ENCODE measurements around the gene SLC17A3.

SLC17A3 gene

GRCh38 chr6:25888626-25889025 is 14.6 kb upstream of the SLC17A3 start:
- no peak for DNase-seq

- no peak for DNase-seq
These were observed 12.0 kb upstream of the SLC17A3 start for GRCh38 chr6:25886066-25886465.

GRCh38 chr6:25883991-25884390 is 9.9 kb upstream of the SLC17A3 start:
- DNase-seq = peak in 1 of 2 experiments; percentile 6

- DNase-seq = no peak
These were observed 9.5 kb upstream of the SLC17A3 start for GRCh38 chr6:25883536-25883935.

- no peak for DNase-seq
These were observed 8.0 kb upstream of the SLC17A3 start for GRCh38 chr6:25882051-25882496.

GRCh38 chr6:25880601-25881000 is 6.6 kb upstream of the SLC17A3 start:
- DNase-seq = no peak

- DNase-seq = no peak
These were observed 4.8 kb upstream of the SLC17A3 start for GRCh38 chr6:25878721-25879322.

- no peak for DNase-seq
These were observed 2.0 kb upstream of the SLC17A3 start for GRCh38 chr6:25875926-25876602.

GRCh38 chr6:25875563-25875905 is 1.5 kb upstream of the SLC17A3 start:
- no peak for DNase-seq

GRCh38 chr6:25874822-25875562 is 949 bp upstream of the SLC17A3 start:
- DNase-seq = no peak

GRCh38 chr6:25872814-25873213 is 1.2 kb downstream of the SLC17A3 start:
- no peak for DNase-seq

- no peak for DNase-seq
These were observed 4.2 kb downstream of the SLC17A3 start for GRCh38 chr6:25869840-25870239.

GRCh38 chr6:25868436-25869183 is 5.4 kb downstream of the SLC17A3 start:
- no peak for DNase-seq

- DNase-seq = no peak
These were observed 8.0 kb downstream of the SLC17A3 start for GRCh38 chr6:25866011-25866410.

- DNase-seq = no peak
These were observed 10.7 kb downstream of the SLC17A3 start for GRCh38 chr6:25863360-25863759.

GRCh38 chr6:25862199-25862598 is 11.8 kb downstream of the SLC17A3 start:
- no peak for DNase-seq

GRCh38 chr6:25852756-25853155 is 21.3 kb downstream of the SLC17A3 start:
- no peak for DNase-seq

- DNase-seq = no peak
These were observed 22.1 kb downstream of the SLC17A3 start for GRCh38 chr6:25851961-25852360.

- peak; percentile 24 to 73 for DNase-seq
These were observed 29.5 kb downstream of the SLC17A3 start for GRCh38 chr6:25844518-25844917.

- no peak for DNase-seq
These were observed 31.5 kb downstream of the SLC17A3 start for GRCh38 chr6:25842526-25842925.

- no peak for DNase-seq
These were observed 38.4 kb downstream of the SLC17A3 start for GRCh38 chr6:25835442-25836283.

- DNase-seq = no peak
These were observed 39.1 kb downstream of the SLC17A3 start for GRCh38 chr6:25834950-25835349.

Data from NCI-H446 (cell line).